HL-60/S4 treated with retinoic acid at 250 ng/mL for 4 days and 3 days (cell line): ENCODE results near the gene HES6.

Experiments
- in situ Hi-C: fragments of 300-500 bp; cut with MboI; formaldehyde crosslinking; loops from 2 replicates; pipeline ENCODE4 v1.7.0; 2022; ENCODE audit warnings: low sequenced_read_pairs

Gene HES6

GRCh38 chr2:238255151-238255551 is 15.3 kb upstream of the HES6 start:
- in situ Hi-C loops: no loop called here

- in situ Hi-C loops: no loop called here
These were observed 14.4 kb upstream of the HES6 start for GRCh38 chr2:238254095-238254723.

- in situ Hi-C loops: no loop called here
These were observed 13.2 kb upstream of the HES6 start for GRCh38 chr2:238252766-238253630.

- in situ Hi-C loops: no loop called here
These were observed 12.1 kb upstream of the HES6 start for GRCh38 chr2:238251986-238252385.

GRCh38 chr2:238251331-238251730 is 11.5 kb upstream of the HES6 start:
- in situ Hi-C loops: no loop called here

- in situ Hi-C loops: no loop called here
These were observed 11.1 kb upstream of the HES6 start for GRCh38 chr2:238250896-238251295.

- in situ Hi-C loops: no loop called here
These were observed 8.1 kb upstream of the HES6 start for GRCh38 chr2:238247841-238248453.

- in situ Hi-C loops: no loop called here
These were observed 7.4 kb upstream of the HES6 start for GRCh38 chr2:238247002-238247822.

- in situ Hi-C loops: no loop called here
These were observed 4.3 kb upstream of the HES6 start for GRCh38 chr2:238244151-238244550.

GRCh38 chr2:238243496-238244076 is 3.7 kb upstream of the HES6 start:
- in situ Hi-C loops: no loop called here

- in situ Hi-C loops: no loop called here
These were observed 3.1 kb upstream of the HES6 start for GRCh38 chr2:238242731-238243495.

GRCh38 chr2:238241970-238242369 is 2.1 kb upstream of the HES6 start:
- in situ Hi-C loops: no loop called here

- in situ Hi-C loops: no loop called here
These were observed 1.2 kb upstream of the HES6 start for GRCh38 chr2:238240757-238241711.

- in situ Hi-C loops: no loop called here
These were observed 335 bp downstream of the HES6 start for GRCh38 chr2:238239543-238239862.

GRCh38 chr2:238238766-238239542 is 884 bp downstream of the HES6 start:
- in situ Hi-C loops: no loop called here

GRCh38 chr2:238238311-238238765 is 1.5 kb downstream of the HES6 start:
- in situ Hi-C loops: no loop called here

GRCh38 chr2:238237431-238238135 is 2.3 kb downstream of the HES6 start:
- in situ Hi-C loops: no loop called here

- in situ Hi-C loops: no loop called here
These were observed 3.3 kb downstream of the HES6 start for GRCh38 chr2:238236571-238236970.
